Measurements from ENCODE around the gene CCDC85C.
A peak's percentile ranks its signal among the peaks of the same experiment; 100 is the strongest.

CCDC85C gene

DNA sequence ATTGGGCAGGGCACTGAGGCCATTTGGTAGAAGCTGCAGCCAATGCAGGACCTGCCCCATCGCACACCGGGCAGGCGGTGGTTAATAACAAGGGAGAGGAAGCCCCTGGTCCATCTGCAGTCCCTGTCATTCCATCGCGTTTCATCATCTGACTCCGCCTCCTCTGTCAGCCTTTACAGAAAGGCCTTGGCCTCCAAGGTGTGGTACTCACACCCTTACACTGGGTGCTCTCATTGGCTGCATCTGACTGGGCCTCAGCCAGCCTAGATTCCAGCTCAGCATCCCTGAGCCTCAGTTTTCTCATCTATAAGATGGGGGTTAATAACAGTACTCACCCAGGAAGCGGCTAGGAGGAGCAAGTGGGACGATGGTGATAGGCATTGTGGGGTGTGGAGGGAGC lies 26.2 kb upstream of the CCDC85C start:
- no peak for DNase-seq (ENCODE audit: low read depth in 2 of 2)

- DNase-seq (ENCODE audit: low read depth in 2 of 2), result peak; percentile 15 to 23
Measured at GRCh38 chr14:99628887-99629618, 25.0 kb upstream of the CCDC85C start.

GRCh38 chr14:99627510-99628381 lies 23.7 kb upstream of the CCDC85C start:
- no peak for DNase-seq (ENCODE audit: low read depth in 2 of 2)

DNA sequence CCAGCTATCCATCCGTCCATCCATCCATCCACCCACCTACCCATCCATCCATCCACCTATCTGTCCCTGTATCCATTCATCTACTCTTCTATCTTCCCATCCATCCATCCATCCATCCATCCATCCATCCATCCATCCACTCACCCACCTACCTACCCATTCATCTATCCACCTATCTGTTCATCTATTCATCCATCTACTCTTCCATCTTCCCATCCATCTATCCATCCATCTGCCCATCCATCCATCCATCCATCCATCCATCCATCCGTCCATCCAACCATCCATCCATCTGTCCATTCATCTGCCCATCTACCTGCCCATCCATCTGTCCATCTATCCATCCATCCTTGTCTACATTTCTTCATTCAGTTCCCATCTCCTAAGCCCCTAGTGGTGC lies 23.1 kb upstream of the CCDC85C start:
- no peak for DNase-seq (ENCODE audit: low read depth in 2 of 2)

GRCh38 chr14:99626041-99626648 lies 22.1 kb upstream of the CCDC85C start:
- DNase-seq (ENCODE audit: low read depth in 2 of 2), result no peak

DNA sequence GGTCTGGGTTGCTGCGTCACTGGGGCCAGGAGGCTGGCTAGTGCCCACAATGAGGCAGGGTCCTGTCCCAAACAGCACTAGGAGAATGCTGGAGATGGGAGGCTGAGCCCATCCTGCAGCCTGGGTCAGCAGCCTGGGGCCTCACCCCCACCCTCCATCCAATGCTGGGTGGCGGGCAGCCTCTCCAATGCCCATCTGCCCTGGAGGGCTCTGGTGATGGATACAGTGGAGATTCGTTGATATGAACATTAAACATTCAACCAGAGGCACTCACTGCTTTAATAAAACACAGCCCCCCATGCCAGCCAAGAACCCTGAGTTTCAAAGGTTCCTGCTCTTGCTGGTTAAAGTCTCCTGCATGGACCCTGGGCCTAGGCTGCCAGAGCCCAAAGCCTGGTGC lies 21.5 kb upstream of the CCDC85C start:
- DNase-seq (ENCODE audit: low read depth in 2 of 2), result no peak

- DNase-seq (ENCODE audit: low read depth in 2 of 2), result no peak
Measured at GRCh38 chr14:99624971-99625370, 21.0 kb upstream of the CCDC85C start.

GRCh38 chr14:99624024-99624423 lies 20.0 kb upstream of the CCDC85C start:
- no peak for DNase-seq (ENCODE audit: low read depth in 2 of 2)

- no peak for DNase-seq (ENCODE audit: low read depth in 2 of 2)
Measured at GRCh38 chr14:99621948-99622347, 17.9 kb upstream of the CCDC85C start.

GRCh38 chr14:99619835-99620834 lies 16.1 kb upstream of the CCDC85C start:
- DNase-seq (ENCODE audit: low read depth in 2 of 2), result no peak

- DNase-seq (ENCODE audit: low read depth in 2 of 2), result no peak
Measured at GRCh38 chr14:99616832-99617800, 13.1 kb upstream of the CCDC85C start.

DNA sequence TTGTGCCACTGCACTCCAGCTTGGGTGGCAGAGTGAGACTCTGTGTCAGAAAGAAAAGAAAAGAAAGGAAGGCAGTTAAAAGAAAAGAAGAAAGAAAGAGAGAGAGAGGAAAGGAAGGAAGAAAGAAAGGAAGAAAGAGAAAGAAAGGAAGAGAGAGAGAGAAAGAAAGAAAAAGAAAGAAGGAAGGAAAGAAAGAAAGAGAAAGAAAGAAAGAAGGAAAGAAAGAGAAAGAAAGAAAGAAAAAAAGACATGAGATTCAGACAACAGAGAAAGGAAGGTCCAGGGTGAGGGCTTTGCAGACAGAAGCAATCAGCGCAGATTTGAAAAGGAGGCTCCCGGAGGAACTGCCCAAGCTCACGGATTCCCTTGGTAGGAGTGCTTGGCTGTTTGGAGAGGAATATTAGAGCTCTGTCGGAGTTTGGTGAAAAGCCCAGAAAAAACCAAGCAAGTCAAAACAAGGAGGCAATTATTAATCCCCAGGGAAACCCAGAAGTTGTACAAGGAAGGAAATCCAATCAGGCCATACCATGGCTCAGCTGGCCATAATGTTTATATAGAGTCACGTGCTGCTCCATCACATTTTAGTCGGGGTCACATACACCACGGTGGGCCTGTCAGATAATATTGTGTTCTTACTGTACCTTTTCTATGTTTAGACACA lies 11.6 kb upstream of the CCDC85C start:
- no peak for DNase-seq (ENCODE audit: low read depth in 2 of 2)

GRCh38 chr14:99612738-99613330 lies 8.8 kb upstream of the CCDC85C start:
- no peak for DNase-seq (ENCODE audit: low read depth in 2 of 2)

DNA sequence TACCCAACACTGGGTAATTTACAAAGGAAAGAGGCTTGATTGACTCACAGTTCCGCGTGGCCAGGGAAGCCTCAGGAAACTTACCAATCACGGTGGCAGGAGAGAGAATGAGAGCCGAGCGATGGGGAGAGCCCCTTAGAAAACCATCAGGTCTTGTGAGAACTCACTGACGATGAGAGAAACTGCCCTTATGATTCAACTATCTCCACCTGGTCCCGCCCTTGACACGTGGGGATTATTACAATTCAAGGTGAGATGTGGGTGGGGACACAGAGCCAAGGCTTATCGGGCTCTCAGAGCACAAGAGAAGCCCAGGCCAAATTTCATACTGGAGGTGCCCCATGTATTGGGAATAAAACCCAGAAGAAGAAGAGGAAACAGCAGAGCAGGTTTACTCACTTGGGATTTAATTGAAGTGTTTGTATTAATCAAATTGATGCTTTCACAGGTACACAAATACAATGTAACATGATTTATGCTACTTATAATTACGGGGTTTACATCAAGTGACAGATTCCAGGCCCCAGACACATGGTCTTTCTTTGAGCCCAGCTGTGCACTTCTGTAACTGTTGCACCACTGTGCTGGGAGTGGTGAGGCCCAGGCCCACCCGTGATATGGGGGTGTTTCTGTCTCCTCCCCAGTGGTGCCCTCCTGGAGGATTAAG lies 8.2 kb upstream of the CCDC85C start:
- no peak for DNase-seq (ENCODE audit: low read depth in 2 of 2)

DNA sequence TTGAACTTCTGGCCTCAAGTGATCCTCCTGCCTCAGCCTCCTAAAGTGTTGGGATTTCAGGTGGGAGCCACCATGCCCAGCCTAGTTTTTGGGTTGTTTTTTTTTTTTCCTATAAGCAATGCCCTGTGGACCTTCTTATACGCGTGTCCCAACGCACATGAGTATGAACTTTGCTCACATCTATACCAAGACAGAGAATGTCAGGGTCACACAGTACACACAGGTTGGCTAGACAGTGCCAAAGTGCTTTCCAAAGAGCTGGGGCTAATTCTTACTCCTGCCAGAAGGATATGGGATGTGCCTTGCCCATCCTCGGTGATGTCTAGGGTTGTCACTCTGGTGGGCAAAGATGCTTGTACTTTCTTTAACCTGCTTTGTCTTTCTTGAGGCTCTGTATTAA lies 7.6 kb upstream of the CCDC85C start:
- DNase-seq (ENCODE audit: low read depth in 2 of 2), result no peak

- DNase-seq (ENCODE audit: low read depth in 2 of 2), result no peak
Measured at GRCh38 chr14:99609245-99610170, 5.5 kb upstream of the CCDC85C start.

DNA sequence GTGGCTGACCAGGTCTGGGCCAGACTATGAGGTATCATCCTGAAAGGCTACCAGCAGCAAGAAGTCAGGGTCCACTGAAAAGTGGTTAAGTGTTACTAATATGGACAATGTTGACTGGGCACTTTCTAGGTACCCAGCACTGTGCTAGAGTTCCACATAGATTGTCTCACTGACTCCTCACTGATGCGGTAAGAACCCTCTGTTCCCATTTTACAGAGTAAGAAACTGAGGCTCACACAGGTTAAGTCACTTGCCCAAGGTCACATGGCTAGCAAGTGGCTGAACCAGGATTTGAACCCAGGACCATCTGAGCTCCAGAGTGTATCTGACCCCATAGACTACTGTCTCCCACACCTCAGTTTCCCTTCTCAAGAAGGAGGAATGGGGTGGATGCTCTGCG lies 4.6 kb upstream of the CCDC85C start:
- DNase-seq (ENCODE audit: low read depth in 2 of 2), result no peak

- DNase-seq (ENCODE audit: low read depth in 2 of 2), result no peak
Measured at GRCh38 chr14:99606359-99606758, 2.4 kb upstream of the CCDC85C start.

All from stimulated activated CD8-positive, alpha-beta memory T cell treated with anti-CD3 and anti-CD28 coated beads, Interleukin-15, amount 100 ng/mL, for 4 hours (primary cell).